ENCODE data around the gene MED13. TPM values are rescaled to one million over a fixed set of nuclear protein-coding genes. Genes with fewer than 3 reads are reported as not detected.
A peak's percentile ranks its signal among the peaks of the same experiment; 100 is the strongest.

MED13 gene
- total and polyA plus RNA-seq, 9 of the 15 experiments (the other 6 are each of a cell fraction or from before 2014, with no cell fraction given) = 5.4 to 48.4 (median 28.2) TPM

DNA sequence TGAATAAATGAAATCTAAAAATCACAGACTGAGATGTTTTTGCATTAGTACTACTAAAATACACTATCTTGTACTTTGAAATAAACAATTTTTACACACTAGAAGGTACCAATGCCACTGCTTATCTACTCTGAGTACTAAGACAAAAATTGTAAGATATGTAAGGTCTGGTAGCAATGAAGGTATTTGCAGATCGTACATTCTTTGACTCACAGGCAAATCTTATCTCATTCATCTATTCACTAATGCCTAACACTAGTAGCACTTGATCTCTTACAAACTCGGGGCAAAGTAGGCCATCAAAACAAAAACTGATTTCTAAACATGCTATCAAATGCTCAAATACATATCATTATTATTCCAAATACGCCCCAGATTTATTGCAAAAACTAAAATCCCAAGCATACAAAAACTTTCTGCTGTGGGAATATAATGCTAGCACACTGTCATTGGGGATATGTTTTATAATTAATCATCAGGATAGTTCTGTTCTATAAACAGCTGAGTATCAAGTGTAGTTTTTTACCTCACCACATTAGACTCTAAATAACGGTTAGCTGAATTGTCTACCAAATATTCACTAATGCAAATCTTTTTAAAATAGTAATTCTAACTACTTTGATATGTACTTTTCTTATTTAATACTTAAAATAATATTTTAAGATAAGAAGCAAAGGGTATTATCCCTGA lies 68.0 kb downstream of the MED13 start:
- H3K4me1 ChIP-seq (replicated peaks in 1 of 2; ENCODE audit: control insufficient read depth in 2 of 2, insufficient read depth in 2 of 2, low read length in 2 of 2) = no peaks in the 10 kb centered on the region
- H3K36me3 ChIP-seq (ENCODE audit: control insufficient read depth, insufficient read depth, low read length) = peaks cover 53% of the 10 kb centered on the region
- H3K9me3 ChIP-seq (replicated peaks; ENCODE audit: control insufficient read depth, insufficient read depth, low read depth, low read length) = no peaks in the 10 kb centered on the region
- no peak overlapping the region for H3K9ac ChIP-seq (ENCODE audit: insufficient read depth in 1 of 2, low read depth in 2 of 2, low read length in 2 of 2)
- no peak overlapping the region for H3K4me3 ChIP-seq
- H4K20me1 ChIP-seq (replicated peaks; ENCODE audit: control insufficient read depth, insufficient read depth, low read length) = no peaks in the 10 kb centered on the region
- TF ChIP-seq DEAF1 (CRISPR knock-in tag; IDR thresholded peaks at IDR 0.05) (no peak), EWSR1 (IDR thresholded peaks at IDR 0.05; ENCODE audit: borderline replicate concordance, low read depth, partially characterized antibody) (peak; percentile 50)
- ChIA-PET CTCF (ENCODE audit: low intra/inter-chr PET ratio) (no interaction called here), POLR2A (interaction anchor here (1.2 kb wide), 1 partner anchor 134 kb away, joined by 3 read pairs; the partner anchor contains the start of gene BRIP1)
- H3K79me2 ChIP-seq (ENCODE audit: control insufficient read depth, insufficient read depth, low read length) = peaks cover 52% of the 10 kb centered on the region
- intact Hi-C loops (cut with micrococcal nuclease) = no loop called here
- no peaks in the 10 kb centered on the region for H3K27me3 ChIP-seq (ENCODE audit: control insufficient read depth in 2 of 2, insufficient read depth in 2 of 2, low read length in 2 of 2)
- H3K27ac ChIP-seq (ENCODE audit: extremely low read depth, low read depth, low read length) = no peak overlapping the region
- H3K9me1 ChIP-seq (ENCODE audit: control insufficient read depth, insufficient read depth, low read length) = no peaks in the 10 kb centered on the region
- WGBS (ENCODE audit: insufficient coverage, low coverage, missing lambda C conversion rate) = 65% methylated on average over 4 of the region's 4 CpGs
- BruUV-seq (replicated peaks) = no TSS peak
- no peak overlapping the region for H2AFZ ChIP-seq (ENCODE audit: low read depth, low read length)
- ATAC-seq (no peak), DNase-seq (ENCODE audit: extremely low read depth in 1 of 4, low spot score in 3 of 4) (no peak), FAIRE-seq (no peak)
- H3K4me2 ChIP-seq (ENCODE audit: insufficient read depth, low read length) = no peak overlapping the region
- in situ Hi-C loops (cut with MboI) = no loop called here

DNA sequence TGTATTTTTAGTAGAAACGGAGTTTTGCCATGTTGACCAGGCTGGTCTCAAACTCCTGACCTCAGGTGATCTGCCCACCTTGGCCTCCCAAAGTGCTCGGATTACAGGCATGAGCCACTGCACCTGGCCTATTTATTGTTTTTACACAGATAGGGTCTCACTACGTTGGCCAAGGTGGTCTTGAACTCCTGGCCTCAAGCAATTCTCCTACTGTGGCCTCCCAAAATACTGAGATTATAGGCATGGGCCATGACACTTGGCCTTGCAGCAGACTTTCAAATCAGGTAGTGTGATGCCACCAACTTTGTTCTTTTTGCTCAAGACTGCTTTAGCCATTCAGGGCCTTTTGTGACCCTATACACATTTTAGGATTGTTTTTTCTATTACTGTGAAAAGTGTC lies 75.6 kb downstream of the MED13 start:
- no peak overlapping the region for H3K9ac ChIP-seq (ENCODE audit: insufficient read depth in 1 of 2, low read depth in 2 of 2, low read length in 2 of 2)
- 98% methylated on average over 3 of the region's 3 CpGs for WGBS (ENCODE audit: insufficient coverage, low coverage, missing lambda C conversion rate)
- H3K36me3 ChIP-seq (ENCODE audit: control insufficient read depth, insufficient read depth, low read length) = peaks cover 72% of the 10 kb centered on the region
- in situ Hi-C loops (cut with MboI) (no loop called here), intact Hi-C loops (cut with micrococcal nuclease) (no loop called here)
- H3K9me3 ChIP-seq (replicated peaks; ENCODE audit: control insufficient read depth, insufficient read depth, low read depth, low read length) = no peaks in the 10 kb centered on the region
- no peak overlapping the region for H3K4me2 ChIP-seq (ENCODE audit: insufficient read depth, low read length)
- no peaks in the 10 kb centered on the region for H3K79me2 ChIP-seq (ENCODE audit: control insufficient read depth, insufficient read depth, low read length)
- H3K4me1 ChIP-seq (replicated peaks in 1 of 2; ENCODE audit: control insufficient read depth in 2 of 2, insufficient read depth in 2 of 2, low read length in 2 of 2) = no peaks in the 10 kb centered on the region
- no peak for TF ChIP-seq GATAD2A (IDR thresholded peaks at IDR 0.05)
- TF ChIP-seq HMGN3 (IDR thresholded peaks at IDR 0.05; ENCODE audit: borderline replicate concordance, extremely low read depth, insufficient read length, low read depth, low read length) = no peak
- TF ChIP-seq ZNF121 (CRISPR knock-in tag; conservative IDR thresholded peaks at IDR 0.05) = 0 out of 2 replicates have a peak, but pooled peaks have one; percentile 5
- POLR2A ChIA-PET = no interaction called here
- no peak overlapping the region for H2AFZ ChIP-seq (ENCODE audit: low read depth, low read length)
- ATAC-seq (no peak), FAIRE-seq (no peak), DNase-seq (ENCODE audit: extremely low read depth in 1 of 4, low spot score in 3 of 4) (no peak)
- no peak overlapping the region for H3K27ac ChIP-seq (ENCODE audit: extremely low read depth, low read depth, low read length)
- no peak overlapping the region for H3K4me3 ChIP-seq
- no peaks in the 10 kb centered on the region for H3K9me1 ChIP-seq (ENCODE audit: control insufficient read depth, insufficient read depth, low read length)
- H3K27me3 ChIP-seq (ENCODE audit: control insufficient read depth in 2 of 2, insufficient read depth in 2 of 2, low read length in 2 of 2) = no peaks in the 10 kb centered on the region
- CTCF ChIA-PET (ENCODE audit: low intra/inter-chr PET ratio) = no interaction called here
- no peaks in the 10 kb centered on the region for H4K20me1 ChIP-seq (replicated peaks; ENCODE audit: control insufficient read depth, insufficient read depth, low read length)
- BruUV-seq (replicated peaks) = no TSS peak
